Measurements from ENCODE around the gene SMIM13. TPM values are rescaled to one million over a fixed set of nuclear protein-coding genes. Genes with fewer than 3 reads are reported as not detected.

Gene SMIM13
- total and polyA plus RNA-seq, 2 donors (not counting 3 experiments of a cell fraction or from before 2014, with no cell fraction given), result 3.2 to 14.7 TPM

GRCh38 chr6:11062083-11062482 lies 31.6 kb upstream of the SMIM13 start:
- Histone ChIP-seq H3K9me3 (replicated peaks; ENCODE audit: control insufficient read depth, insufficient read depth, low read length) (no peaks in the 10 kb centered on the region), H3K4me3 (replicated peaks in 1 of 3; ENCODE audit: insufficient read depth in 1 of 3, low read depth in 1 of 3, low read length in 3 of 3) (no peak overlapping the region), H3K4me1 (ENCODE audit: control insufficient read depth, extremely low read depth, insufficient read depth, low read length) (no peaks in the 10 kb centered on the region), H3K36me3 (ENCODE audit: control insufficient read depth in 2 of 2, extremely low read depth in 1 of 2, insufficient read depth in 2 of 2, low read length in 2 of 2) (no peaks in the 10 kb centered on the region), H4K20me1 (replicated peaks; ENCODE audit: control insufficient read depth, extremely low read depth, insufficient read depth, low read length) (no peaks in the 10 kb centered on the region), H3K9me1 (replicated peaks; ENCODE audit: control insufficient read depth, extremely low read depth, insufficient read depth, low read length) (no peaks in the 10 kb centered on the region), H3K27ac (ENCODE audit: insufficient read depth, low read depth, low read length) (no peak overlapping the region), H3K9ac (replicated peaks; ENCODE audit: extremely low read depth, insufficient read depth, low read length) (no peak overlapping the region), H3K4me2 (ENCODE audit: insufficient read depth, low read length) (no peak overlapping the region), H3K27me3 (ENCODE audit: control insufficient read depth in 2 of 2, insufficient read depth in 2 of 2, low read length in 2 of 2) (peaks cover 0 to 1% of the 10 kb centered on the region in 2 experiments), H2AFZ (ENCODE audit: low read depth, low read length) (no peak overlapping the region), H3K79me2 (ENCODE audit: control insufficient read depth, insufficient read depth, low read length) (no peaks in the 10 kb centered on the region)
- ChIA-PET POLR2A (no interaction called here), CTCF (interaction anchor here (0.9 to 6.0 kb wide), 2 partner anchors 107 to 584 kb away, joined by 3 to 43 read pairs; no protein-coding TSS in a partner anchor)
- DNase-seq (ENCODE audit: low read depth, low spot score) (no peak), FAIRE-seq (no peak)
- dilution Hi-C loops (cut with MboI; ENCODE audit: extremely low pct_ligation_motif_present, low sequenced_read_pairs), result no loop called here
- BruUV-seq (replicated peaks), result no TSS peak
- intact Hi-C loops (cut with micrococcal nuclease), result no loop called here
- TF ChIP-seq FOS (IDR thresholded peaks at IDR 0.05; ENCODE audit: borderline replicate concordance, insufficient read depth, low read length) (no peak), MAX (IDR thresholded peaks at IDR 0.05; ENCODE audit: insufficient read depth, insufficient read length) (no peak), POLR2AphosphoS5 (IDR thresholded peaks at IDR 0.05; ENCODE audit: insufficient read depth, low read depth, low read length) (no peak), JUN (IDR thresholded peaks at IDR 0.05; ENCODE audit: borderline replicate concordance, insufficient read depth, insufficient read length, low read depth) (no peak), MYC (IDR thresholded peaks at IDR 0.05; ENCODE audit: low read depth, low read length) (no peak), CTCF (IDR thresholded peaks at IDR 0.05; ENCODE audit: extremely low read depth in 1 of 2, insufficient read depth in 1 of 2, low read depth in 1 of 2, low read length in 2 of 2) (no peak), GATA2 (IDR thresholded peaks at IDR 0.05; ENCODE audit: insufficient read depth, insufficient read length, low read depth, low read length) (no peak), POLR2A (IDR thresholded peaks at IDR 0.05; ENCODE audit: low read depth, low read length) (no peak), EZH2 (IDR thresholded peaks at IDR 0.05; ENCODE audit: borderline replicate concordance, low read depth, low read length, severe bottlenecking) (no peak)
